Activated CD4-positive, alpha-beta T cell treated with anti-CD3 and anti-CD28 coated beads for 24 hours (primary cell): ENCODE data around the gene GOLIM4.

ENCODE experiments used
- DNase-seq, 2 donors: peaks; one replicate each; pipeline ENCODE4 v3.0.0-alpha.2; 2020; ENCODE audit warnings: low read depth in 2 of 2

Gene GOLIM4

GRCh38 chr3:168100777-168101492 is 5.2 kb upstream of the GOLIM4 start:
- no peak for DNase-seq

- no peak for DNase-seq
Measured at GRCh38 chr3:168097381-168097780, 1.7 kb upstream of the GOLIM4 start.

- no peak for DNase-seq
Measured at GRCh38 chr3:168096210-168096652, 507 bp upstream of the GOLIM4 start.

- DNase-seq = peak in 1 of 2 donors; percentile 6
Measured at GRCh38 chr3:168094877-168095610, 680 bp downstream of the GOLIM4 start.

GRCh38 chr3:168094580-168094876 is 1.2 kb downstream of the GOLIM4 start:
- no peak for DNase-seq

GRCh38 chr3:168093790-168094189 is 1.9 kb downstream of the GOLIM4 start:
- DNase-seq = no peak

- DNase-seq = no peak
Measured at GRCh38 chr3:168093229-168093628, 2.5 kb downstream of the GOLIM4 start.

GRCh38 chr3:168091941-168092340 is 3.8 kb downstream of the GOLIM4 start:
- no peak for DNase-seq

- DNase-seq = no peak
Measured at GRCh38 chr3:168091302-168091858, 4.3 kb downstream of the GOLIM4 start.

GRCh38 chr3:168090306-168091085 is 5.2 kb downstream of the GOLIM4 start:
- DNase-seq = no peak

GRCh38 chr3:168089179-168089771 is 6.4 kb downstream of the GOLIM4 start:
- DNase-seq = no peak

GRCh38 chr3:168088106-168088720 is 7.5 kb downstream of the GOLIM4 start:
- no peak for DNase-seq

- DNase-seq = no peak
Measured at GRCh38 chr3:168087539-168087938, 8.2 kb downstream of the GOLIM4 start.

GRCh38 chr3:168086541-168087260 is 9.0 kb downstream of the GOLIM4 start:
- no peak for DNase-seq

- no peak for DNase-seq
Measured at GRCh38 chr3:168085491-168086119, 10.1 kb downstream of the GOLIM4 start.

- DNase-seq = no peak
Measured at GRCh38 chr3:168083906-168084305, 11.8 kb downstream of the GOLIM4 start.

GRCh38 chr3:168081856-168082255 is 13.9 kb downstream of the GOLIM4 start:
- no peak for DNase-seq

GRCh38 chr3:168081171-168081771 is 14.5 kb downstream of the GOLIM4 start:
- DNase-seq = no peak

GRCh38 chr3:168080499-168081170 is 15.1 kb downstream of the GOLIM4 start:
- DNase-seq = no peak
